HAP-1 (cell line): ENCODE results near the gene KIF3A.

ENCODE experiments used
- DNase-seq, 2 experiments: peaks; one replicate each; pipeline ENCODE4 v3.0.0-alpha.2; 2016 to 2020; ENCODE audit warnings: low spot score in 2 of 2
- H3K27me3 ChIP-seq: fragments of 250-450 bp; sonication (Bioruptor Pico); 2 replicates; pipeline ENCODE4 v1.5.1; 2020; ENCODE audit warnings: low read depth, mild to moderate bottlenecking, moderate library complexity
- H3K36me3 ChIP-seq: fragments of 250-450 bp; sonication (Bioruptor Pico); replicated peaks from 2 replicates; pipeline ENCODE4 v1.5.1; 2020; ENCODE audit warnings: mild to moderate bottlenecking
- H3K4me1 ChIP-seq: fragments of 250-450 bp; sonication (Bioruptor Pico); 2 replicates; pipeline ENCODE4 v1.5.1; 2020; ENCODE audit warnings: mild to moderate bottlenecking
- H3K4me3 ChIP-seq: fragments of 250-450 bp; sonication (Bioruptor Pico); 2 replicates; pipeline ENCODE4 v1.5.1; 2020; ENCODE audit warnings: mild to moderate bottlenecking, moderate library complexity
- H3K9me3 ChIP-seq: fragments of 250-450 bp; sonication (Bioruptor Pico); 2 replicates; pipeline ENCODE4 v1.5.1; 2020; ENCODE audit warnings: mild to moderate bottlenecking, moderate library complexity
- in situ Hi-C: fragments of 300-500 bp; cut with MboI; formaldehyde crosslinking; loops from 3 replicates; pipeline ENCODE4 v1.14.3; 2020; ENCODE audit warnings: low sequenced_read_pairs, inconsistent platforms, mixed read lengths

Gene KIF3A

DNA sequence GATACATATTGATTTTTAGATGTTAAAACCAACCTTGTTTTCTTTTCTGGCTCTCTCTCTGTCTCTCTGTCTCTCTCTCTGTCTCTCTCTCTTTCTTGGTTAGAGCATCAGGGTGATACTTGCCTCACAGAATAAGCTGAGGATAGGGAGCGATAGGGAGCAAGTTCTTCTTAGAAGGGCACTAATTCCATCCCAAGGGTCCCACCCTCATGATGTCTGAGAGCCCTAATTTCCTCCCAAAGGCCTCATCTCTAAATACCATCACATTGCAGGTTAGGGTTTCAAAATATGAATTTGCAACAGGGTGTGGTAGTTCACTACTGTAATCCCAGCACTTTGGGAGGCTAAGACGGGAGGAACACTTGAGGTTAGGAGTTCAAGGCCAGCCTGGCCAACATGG lies 4.8 kb upstream of the KIF3A start:
- Histone ChIP-seq H3K36me3 (no peaks in the 10 kb centered on the region), H3K4me3 (no peak overlapping the region), H3K27me3 (peaks cover 3% of the 10 kb centered on the region; the same call in 1 of the 2 replicates), H3K4me1 (peaks cover 12% of the 10 kb centered on the region), H3K9me3 (no peaks in the 10 kb centered on the region)
- DNase-seq, result no peak
- in situ Hi-C loops, result no loop called here

DNA sequence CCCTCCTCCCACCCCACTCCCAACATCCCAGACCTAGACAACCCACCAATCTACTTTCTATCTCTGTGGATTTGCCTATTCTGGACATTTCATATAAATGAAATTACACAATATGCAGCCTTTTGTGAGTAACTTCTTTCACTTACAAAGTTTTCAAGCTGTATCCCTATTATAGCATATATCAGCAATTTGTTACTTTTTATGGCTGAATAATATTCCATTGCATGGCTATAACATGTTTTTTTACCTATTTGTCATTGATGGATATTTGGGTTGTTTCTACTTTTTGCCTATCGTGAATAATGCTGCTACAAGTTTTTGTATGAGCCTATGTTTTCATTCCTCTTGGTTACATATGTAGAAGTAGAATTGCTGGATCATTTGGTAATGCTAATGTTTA lies 1.9 kb upstream of the KIF3A start:
- peaks cover 19% of the 10 kb centered on the region for H3K4me1 ChIP-seq
- in situ Hi-C loops, result no loop called here
- H3K36me3 ChIP-seq, result no peaks in the 10 kb centered on the region
- no peak overlapping the region for H3K4me3 ChIP-seq
- no peaks in the 10 kb centered on the region for H3K9me3 ChIP-seq
- no peak for DNase-seq
- H3K27me3 ChIP-seq, result no peaks in the 10 kb centered on the region

DNA sequence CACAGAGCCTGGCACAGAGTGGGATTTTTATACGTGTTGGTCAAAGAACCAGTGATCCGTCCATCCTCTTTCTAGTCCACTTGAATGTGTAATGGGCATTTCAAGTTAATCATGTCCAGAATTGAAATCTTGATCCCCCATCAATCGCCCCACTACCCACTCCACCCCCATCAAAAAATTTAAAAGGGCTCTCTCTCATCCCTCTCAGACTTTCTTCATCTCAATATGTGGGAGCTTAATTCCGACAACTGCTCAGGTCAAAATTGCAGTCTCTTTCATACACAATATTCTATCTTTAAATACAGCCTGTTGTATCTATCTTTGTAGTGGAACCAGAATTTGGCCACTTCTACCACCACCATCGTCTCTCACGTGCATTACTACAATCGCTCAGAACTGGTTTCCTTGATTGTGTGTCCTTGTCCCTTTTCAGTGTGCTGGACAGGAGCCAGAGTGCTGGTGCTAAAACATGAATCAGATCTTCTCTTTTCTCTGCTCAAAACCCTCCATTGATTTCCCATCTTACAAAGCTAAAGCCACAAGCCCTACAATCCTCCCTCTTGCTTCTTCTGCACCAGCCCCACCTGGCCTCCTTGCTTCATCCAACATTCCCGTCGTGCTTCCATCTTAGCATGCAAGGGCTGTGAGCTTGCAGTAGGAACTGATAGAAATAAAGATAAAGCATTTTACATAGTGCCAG lies 786 bp upstream of the KIF3A start:
- Histone ChIP-seq H3K9me3 (no peaks in the 10 kb centered on the region), H3K4me1 (peaks cover 19% of the 10 kb centered on the region), H3K36me3 (0 out of 2 replicates have a peak, but pooled peaks cover 4% of the 10 kb centered on the region), H3K4me3 (peak overlapping the region; percentile 88), H3K27me3 (no peaks in the 10 kb centered on the region)
- no peak for DNase-seq
- in situ Hi-C loops, result no loop called here

DNA sequence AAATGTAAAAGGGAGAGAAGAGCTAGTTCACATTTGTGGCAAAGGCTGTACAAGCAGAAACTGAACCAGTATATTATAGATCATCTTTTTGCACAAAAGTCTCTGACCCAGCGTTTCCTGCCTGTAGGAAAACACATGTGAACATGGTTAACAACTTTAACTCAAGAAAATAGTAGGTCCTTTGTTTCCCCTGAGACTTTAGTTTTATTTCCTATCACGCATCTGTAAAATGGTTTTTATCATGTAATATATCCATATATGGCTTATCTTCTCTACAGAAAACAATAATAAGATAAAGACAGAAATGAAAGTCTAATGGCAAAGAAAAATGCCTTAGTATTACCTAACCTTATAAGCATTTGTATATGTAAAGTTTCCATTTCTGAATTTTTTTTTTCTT lies 2.7 kb downstream of the KIF3A start:
- Histone ChIP-seq H3K4me3 (no peak overlapping the region), H3K27me3 (no peaks in the 10 kb centered on the region), H3K36me3 (0 out of 2 replicates have a peak, but pooled peaks cover 4% of the 10 kb centered on the region), H3K4me1 (peaks cover 15% of the 10 kb centered on the region), H3K9me3 (no peaks in the 10 kb centered on the region)
- no peak for DNase-seq
- in situ Hi-C loops, result no loop called here

DNA sequence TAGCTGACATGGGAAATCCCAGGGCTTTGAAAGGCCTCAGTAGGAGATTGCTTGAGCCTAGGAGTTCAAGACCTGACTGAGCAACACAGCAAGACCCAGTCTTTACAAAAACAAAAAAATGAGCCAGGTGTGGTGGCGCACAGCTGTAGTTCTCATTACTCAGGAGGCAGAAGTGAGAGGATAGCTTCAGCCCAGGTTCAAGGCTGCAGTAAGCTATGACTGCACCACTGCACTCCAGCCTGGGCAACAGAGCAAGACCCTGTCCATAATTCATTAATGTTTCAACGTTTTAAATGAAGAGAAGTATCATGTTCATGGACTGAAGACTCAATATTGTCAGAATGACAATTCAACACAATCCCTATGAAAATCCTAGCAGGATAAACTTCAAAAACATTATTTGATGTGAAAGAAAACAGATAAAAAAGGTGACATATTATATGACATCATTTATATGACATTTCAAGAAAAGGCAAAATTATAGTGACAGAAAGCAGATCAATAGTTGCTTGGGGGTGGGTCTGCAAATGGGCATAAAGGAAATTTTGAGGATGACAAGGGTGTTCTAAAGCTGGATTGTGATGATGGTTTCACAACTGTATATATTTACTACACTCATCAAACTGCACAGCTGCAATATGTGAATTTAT lies 3.7 kb downstream of the KIF3A start:
- no peak for DNase-seq
- in situ Hi-C loops, result no loop called here
- Histone ChIP-seq H3K4me3 (no peak overlapping the region), H3K4me1 (peaks cover 15% of the 10 kb centered on the region), H3K36me3 (0 out of 2 replicates have a peak, but pooled peaks cover 4% of the 10 kb centered on the region), H3K9me3 (no peaks in the 10 kb centered on the region), H3K27me3 (no peaks in the 10 kb centered on the region)

DNA sequence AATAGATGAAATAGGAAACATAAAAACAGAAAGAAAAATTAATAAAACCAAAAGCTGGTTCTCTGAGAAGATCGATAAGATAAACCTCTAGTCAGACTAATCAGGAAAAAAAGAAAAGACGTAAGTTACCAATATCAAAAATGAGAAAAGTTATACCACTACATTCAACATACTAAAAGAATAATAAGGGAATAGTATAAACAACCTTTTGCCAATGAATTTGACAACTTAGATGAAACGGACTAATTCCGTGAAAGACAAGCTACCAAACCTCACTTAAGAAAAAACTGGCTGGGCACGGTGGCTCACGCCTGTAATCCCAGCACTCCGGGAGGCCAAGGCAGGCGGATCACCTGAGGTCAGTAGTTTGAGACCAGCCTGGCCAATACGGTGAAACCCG lies 7.5 kb downstream of the KIF3A start:
- in situ Hi-C loops, result no loop called here

DNA sequence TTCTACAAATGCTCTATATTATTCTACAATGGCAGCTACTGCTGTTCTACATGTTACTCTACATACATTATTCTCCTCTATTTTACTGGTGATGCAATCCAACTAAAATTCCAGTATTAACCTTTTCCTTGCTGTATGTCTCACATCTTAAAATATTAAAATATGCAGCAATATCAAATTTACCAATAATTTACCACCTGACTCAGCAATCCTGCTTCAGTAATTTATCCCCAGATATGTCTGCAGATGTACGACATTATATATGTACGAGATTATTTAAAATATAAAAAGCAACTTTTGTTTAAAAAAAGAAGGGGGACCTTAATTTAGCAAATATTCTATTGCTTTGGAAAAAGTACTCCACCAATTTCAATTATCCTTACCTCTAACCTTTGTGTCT lies 11.6 kb downstream of the KIF3A start:
- Histone ChIP-seq H3K4me3 (no peak overlapping the region), H3K4me1 (no peaks in the 10 kb centered on the region), H3K9me3 (no peaks in the 10 kb centered on the region), H3K36me3 (no peaks in the 10 kb centered on the region), H3K27me3 (no peaks in the 10 kb centered on the region)
- in situ Hi-C loops, result no loop called here
- no peak for DNase-seq

More for the DNA sequence above, 7.5 kb downstream of the KIF3A start:
- no peak overlapping the region for H3K4me3 ChIP-seq
- DNase-seq, result no peak
- H3K36me3 ChIP-seq, result 0 out of 2 replicates have a peak, but pooled peaks cover 4% of the 10 kb centered on the region
- H3K27me3 ChIP-seq, result no peaks in the 10 kb centered on the region
- H3K4me1 ChIP-seq, result no peaks in the 10 kb centered on the region
- no peaks in the 10 kb centered on the region for H3K9me3 ChIP-seq

DNA sequence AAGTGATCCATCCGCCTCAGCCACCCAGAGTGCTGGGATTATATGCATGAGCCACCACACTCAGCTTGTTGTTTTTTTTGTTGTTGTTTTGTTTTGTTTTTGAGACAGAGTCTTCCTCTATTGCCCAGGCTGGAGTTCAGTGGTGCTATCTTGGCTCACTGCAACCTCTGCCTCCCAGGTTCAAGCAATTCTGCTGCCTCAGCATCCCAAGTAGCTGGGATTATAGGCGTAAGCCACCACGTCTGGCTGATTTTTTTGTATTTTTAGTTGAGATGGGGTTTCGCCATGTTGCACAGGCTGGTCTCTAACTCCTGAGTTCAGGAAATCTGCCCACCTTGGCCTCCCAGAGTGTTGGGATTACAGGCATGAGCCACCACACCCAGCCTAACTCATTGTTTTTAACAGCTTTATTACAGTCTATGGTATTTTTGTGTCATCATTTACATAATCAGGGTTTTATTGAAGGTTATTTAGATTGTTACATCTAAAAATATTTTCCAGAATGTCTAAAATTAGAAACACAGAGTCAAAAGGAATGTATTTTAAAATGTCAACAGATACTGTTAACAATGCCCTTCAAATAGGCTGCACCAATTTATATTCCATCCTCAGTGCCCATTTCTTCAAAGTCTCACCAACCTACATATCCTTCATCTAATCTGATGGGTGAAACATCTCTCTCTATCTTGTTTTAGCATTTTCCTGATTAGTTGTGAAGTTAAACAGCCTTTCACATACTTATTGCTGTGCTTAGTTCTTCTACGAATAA lies 18.6 kb downstream of the KIF3A start:
- Histone ChIP-seq H3K4me1 (peaks cover 3% of the 10 kb centered on the region; the same call in 1 of the 2 replicates), H3K27me3 (no peaks in the 10 kb centered on the region), H3K4me3 (no peak overlapping the region), H3K9me3 (no peaks in the 10 kb centered on the region), H3K36me3 (no peaks in the 10 kb centered on the region)
- in situ Hi-C loops, result no loop called here
- DNase-seq, result no peak

DNA sequence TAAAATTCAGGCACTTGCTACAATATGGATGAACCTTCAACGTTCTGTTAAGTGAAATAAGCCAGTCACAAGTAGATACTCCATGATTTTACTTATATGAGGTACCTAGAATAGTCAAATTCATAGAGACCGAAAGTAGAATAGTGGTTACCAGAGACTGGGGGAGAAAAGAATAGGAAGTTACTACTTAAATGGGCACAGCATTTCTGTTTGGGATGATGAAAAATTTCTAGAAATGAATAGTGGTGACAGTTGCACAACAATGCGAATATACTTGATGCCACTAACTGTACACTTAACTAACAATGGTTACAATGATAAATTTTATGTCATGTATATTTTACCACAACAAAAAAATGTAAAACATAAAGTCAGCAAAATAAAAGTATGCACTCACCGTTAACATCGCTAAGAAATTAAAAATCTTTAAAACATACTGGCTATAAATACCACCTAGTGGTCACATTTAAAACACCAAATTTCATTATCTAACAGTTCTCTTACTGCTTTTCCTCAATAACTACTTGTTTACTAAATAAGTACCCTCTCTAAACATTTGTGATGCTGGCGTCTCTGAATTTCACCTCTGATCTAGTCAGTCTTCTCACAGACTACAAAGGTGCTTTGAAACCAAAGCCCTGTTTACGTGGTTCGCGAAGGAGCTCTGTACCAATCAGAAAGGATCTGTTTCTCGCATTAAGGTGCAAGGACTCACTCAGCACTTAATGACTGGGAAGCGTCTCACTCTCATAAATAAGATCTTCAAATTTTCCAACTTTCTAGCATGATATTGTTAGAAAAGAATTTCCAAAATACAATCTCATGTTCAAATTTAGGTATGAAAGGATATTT lies 22.7 kb downstream of the KIF3A start:
- no peaks in the 10 kb centered on the region for H3K27me3 ChIP-seq
- in situ Hi-C loops, result no loop called here
- no peaks in the 10 kb centered on the region for H3K36me3 ChIP-seq
- DNase-seq, result peak in 1 of 2 experiments; percentile 19
- no peaks in the 10 kb centered on the region for H3K9me3 ChIP-seq
- peaks cover 3% of the 10 kb centered on the region; the same call in 1 of the 2 replicates for H3K4me1 ChIP-seq
- no peak overlapping the region for H3K4me3 ChIP-seq

DNA sequence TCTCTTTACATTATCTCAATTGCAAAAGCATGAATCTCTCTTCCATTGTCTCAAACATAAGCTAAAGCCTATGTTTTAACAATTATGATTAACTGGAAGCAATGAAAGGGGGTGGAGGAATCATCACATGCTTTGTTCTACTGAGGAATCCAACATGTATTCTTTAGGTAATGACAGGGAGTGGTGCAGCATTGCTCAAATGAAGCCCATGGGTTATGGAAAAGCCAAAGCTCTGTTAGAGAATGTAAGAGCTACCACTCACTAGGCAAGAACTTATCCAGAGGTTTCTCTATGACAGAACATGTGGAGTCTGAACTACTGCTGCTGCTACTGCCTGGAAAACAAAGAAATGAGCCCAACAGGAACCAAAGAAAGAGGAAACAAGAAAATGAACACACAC lies 28.7 kb downstream of the KIF3A start:
- H3K9me3 ChIP-seq, result no peaks in the 10 kb centered on the region
- in situ Hi-C loops, result no loop called here
- H3K36me3 ChIP-seq, result no peaks in the 10 kb centered on the region
- peaks cover 12% of the 10 kb centered on the region for H3K4me1 ChIP-seq
- no peaks in the 10 kb centered on the region for H3K27me3 ChIP-seq
- DNase-seq, result peak; percentile 34 to 68
- no peak overlapping the region for H3K4me3 ChIP-seq

DNA sequence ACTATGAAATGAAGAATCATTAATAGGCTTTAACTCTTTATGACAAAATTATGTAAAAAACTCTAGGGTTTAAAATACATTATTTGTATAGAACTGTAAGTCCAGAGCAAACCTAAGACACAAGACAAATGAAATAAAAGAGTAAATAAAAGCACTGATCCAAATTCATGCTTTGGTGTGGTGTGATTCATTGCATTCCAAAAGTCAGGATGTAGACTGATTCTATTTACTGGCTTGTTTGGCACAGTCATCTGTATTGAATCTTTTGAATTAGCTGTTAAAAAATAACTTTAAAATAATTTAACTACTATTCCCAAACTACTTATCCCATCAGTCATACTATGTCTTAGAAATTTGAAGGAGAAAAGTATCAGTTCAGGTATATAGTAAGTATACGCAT lies 32.5 kb downstream of the KIF3A start:
- Histone ChIP-seq H3K36me3 (no peaks in the 10 kb centered on the region; the same call in 1 of the 2 replicates), H3K27me3 (no peaks in the 10 kb centered on the region), H3K4me3 (no peak overlapping the region), H3K4me1 (peaks cover 12% of the 10 kb centered on the region), H3K9me3 (no peaks in the 10 kb centered on the region)
- no peak for DNase-seq
- in situ Hi-C loops, result no loop called here

DNA sequence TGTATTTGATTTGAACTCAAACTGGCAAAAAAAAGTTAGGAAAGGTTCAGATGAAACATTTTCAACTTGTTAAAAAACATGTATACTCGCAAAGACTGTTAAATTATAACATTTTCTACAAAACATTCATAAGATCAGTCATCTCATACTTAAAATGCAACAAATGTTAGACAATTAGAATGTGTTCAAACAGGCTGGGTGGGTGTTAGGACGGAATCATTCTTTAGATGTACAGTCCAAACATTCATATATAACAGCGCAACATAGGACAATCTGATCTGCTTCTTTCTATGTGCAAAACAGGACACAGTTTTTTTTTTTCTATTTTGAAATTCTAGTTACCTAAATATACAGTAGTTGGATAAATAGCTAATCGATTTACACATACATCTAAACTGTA lies 41.4 kb downstream of the KIF3A start:
- in situ Hi-C loops, result no loop called here
- DNase-seq, result no peak
- Histone ChIP-seq H3K4me1 (no peaks in the 10 kb centered on the region), H3K36me3 (no peaks in the 10 kb centered on the region), H3K4me3 (no peak overlapping the region), H3K27me3 (no peaks in the 10 kb centered on the region), H3K9me3 (no peaks in the 10 kb centered on the region)

DNA sequence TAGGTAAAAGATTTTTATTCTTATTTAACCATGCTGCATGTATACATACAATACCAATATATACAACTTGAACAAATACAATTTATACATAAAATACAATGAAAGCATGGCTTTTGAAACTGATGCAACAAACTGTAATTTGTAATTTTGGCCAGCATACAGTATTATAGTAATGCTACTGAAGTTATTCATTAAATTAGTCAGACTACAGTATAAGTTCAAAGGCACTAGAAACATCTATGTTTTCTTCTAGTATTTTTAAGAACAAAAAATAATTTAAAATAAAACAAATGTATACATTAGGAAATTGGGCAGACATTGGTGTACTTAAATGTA lies 44.7 kb downstream of the KIF3A start:
- Histone ChIP-seq H3K9me3 (no peaks in the 10 kb centered on the region), H3K27me3 (no peaks in the 10 kb centered on the region), H3K4me1 (no peaks in the 10 kb centered on the region), H3K36me3 (no peaks in the 10 kb centered on the region), H3K4me3 (no peak overlapping the region)
- in situ Hi-C loops, result no loop called here
- no peak for DNase-seq
